ENCODE measurements around the gene XPNPEP1.

The XPNPEP1 gene

GRCh38 chr10:109831846-109832245 lies 91.5 kb downstream of the XPNPEP1 start:
- Histone ChIP-seq H3K4me1 (ENCODE audit: low read depth, poor library complexity, severe bottlenecking) (no peaks in the 10 kb centered on the region), H3K4me3 (IDR thresholded peaks at IDR 0.05; ENCODE audit: insufficient read depth, low read depth, low read length) (no peak overlapping the region), H4K20me1 (ENCODE audit: insufficient read depth) (no peaks in the 10 kb centered on the region), H3K4me2 (no peak overlapping the region), H3K9ac (no peak overlapping the region), H3K27ac (no peak overlapping the region), H3K36me3 (ENCODE audit: insufficient read depth) (no peaks in the 10 kb centered on the region), H3K79me2 (ENCODE audit: insufficient read depth, low read depth) (no peaks in the 10 kb centered on the region), H2AFZ (ENCODE audit: low read depth) (no peak overlapping the region), H3K27me3 (ENCODE audit: insufficient read depth, low read depth) (no peaks in the 10 kb centered on the region)
- TF ChIP-seq, protein P1, sequence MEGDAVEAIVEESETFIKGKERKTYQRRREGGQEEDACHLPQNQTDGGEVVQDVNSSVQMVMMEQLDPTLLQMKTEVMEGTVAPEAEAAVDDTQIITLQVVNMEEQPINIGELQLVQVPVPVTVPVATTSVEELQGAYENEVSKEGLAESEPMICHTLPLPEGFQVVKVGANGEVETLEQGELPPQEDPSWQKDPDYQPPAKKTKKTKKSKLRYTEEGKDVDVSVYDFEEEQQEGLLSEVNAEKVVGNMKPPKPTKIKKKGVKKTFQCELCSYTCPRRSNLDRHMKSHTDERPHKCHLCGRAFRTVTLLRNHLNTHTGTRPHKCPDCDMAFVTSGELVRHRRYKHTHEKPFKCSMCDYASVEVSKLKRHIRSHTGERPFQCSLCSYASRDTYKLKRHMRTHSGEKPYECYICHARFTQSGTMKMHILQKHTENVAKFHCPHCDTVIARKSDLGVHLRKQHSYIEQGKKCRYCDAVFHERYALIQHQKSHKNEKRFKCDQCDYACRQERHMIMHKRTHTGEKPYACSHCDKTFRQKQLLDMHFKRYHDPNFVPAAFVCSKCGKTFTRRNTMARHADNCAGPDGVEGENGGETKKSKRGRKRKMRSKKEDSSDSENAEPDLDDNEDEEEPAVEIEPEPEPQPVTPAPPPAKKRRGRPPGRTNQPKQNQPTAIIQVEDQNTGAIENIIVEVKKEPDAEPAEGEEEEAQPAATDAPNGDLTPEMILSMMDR (conservative IDR thresholded peaks at IDR 0.05; ENCODE audit: low read depth, low read length) = no peak

DNA sequence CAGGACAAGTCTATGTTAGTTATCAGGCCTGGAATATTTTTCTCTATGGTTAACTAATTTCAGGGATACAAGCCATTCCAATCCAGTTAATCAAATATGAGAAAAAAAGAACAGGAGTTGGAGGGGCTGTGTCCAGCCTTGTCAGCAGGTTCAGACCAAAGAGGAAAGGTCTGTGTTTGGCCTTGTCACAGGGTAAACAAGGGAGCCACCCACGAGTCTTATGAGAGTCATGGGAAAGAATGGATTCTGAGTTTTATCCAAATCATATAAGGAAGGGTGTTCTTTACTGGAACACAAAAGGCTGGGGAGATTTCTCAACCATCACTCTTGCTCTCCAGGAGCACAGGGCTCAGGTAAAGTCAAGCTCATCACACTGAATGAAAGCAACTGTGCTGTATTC lies 99.1 kb downstream of the XPNPEP1 start:
- Histone ChIP-seq H3K27ac (no peak overlapping the region), H3K9ac (no peak overlapping the region)

GRCh38 chr10:109823196-109823595 lies 100.1 kb downstream of the XPNPEP1 start:
- Histone ChIP-seq H3K4me1 (ENCODE audit: low read depth, poor library complexity, severe bottlenecking) (no peaks in the 10 kb centered on the region), H3K79me2 (ENCODE audit: insufficient read depth, low read depth) (no peaks in the 10 kb centered on the region), H3K4me3 (IDR thresholded peaks at IDR 0.05; ENCODE audit: insufficient read depth, low read depth, low read length) (no peak overlapping the region), H2AFZ (ENCODE audit: low read depth) (no peak overlapping the region), H3K27ac (no peak overlapping the region), H3K27me3 (ENCODE audit: insufficient read depth, low read depth) (no peaks in the 10 kb centered on the region), H3K4me2 (no peak overlapping the region), H3K36me3 (ENCODE audit: insufficient read depth) (no peaks in the 10 kb centered on the region), H3K9ac (no peak overlapping the region), H4K20me1 (ENCODE audit: insufficient read depth) (no peaks in the 10 kb centered on the region)
- TF ChIP-seq, protein P1 (conservative IDR thresholded peaks at IDR 0.05; ENCODE audit: low read depth, low read length) = no peak

More for the DNA sequence above, 99.1 kb downstream of the XPNPEP1 start:
- TF ChIP-seq, protein P1 (conservative IDR thresholded peaks at IDR 0.05; ENCODE audit: low read depth, low read length) = no peak
- Histone ChIP-seq H3K79me2 (ENCODE audit: insufficient read depth, low read depth) (no peaks in the 10 kb centered on the region), H3K27me3 (ENCODE audit: insufficient read depth, low read depth) (no peaks in the 10 kb centered on the region), H3K36me3 (ENCODE audit: insufficient read depth) (no peaks in the 10 kb centered on the region), H3K4me2 (no peak overlapping the region), H2AFZ (ENCODE audit: low read depth) (no peak overlapping the region), H3K4me3 (IDR thresholded peaks at IDR 0.05; ENCODE audit: insufficient read depth, low read depth, low read length) (no peak overlapping the region), H3K4me1 (ENCODE audit: low read depth, poor library complexity, severe bottlenecking) (no peaks in the 10 kb centered on the region), H4K20me1 (ENCODE audit: insufficient read depth) (no peaks in the 10 kb centered on the region)

GRCh38 chr10:109821672-109822071 lies 101.6 kb downstream of the XPNPEP1 start:
- Histone ChIP-seq H3K4me2 (no peak overlapping the region), H4K20me1 (ENCODE audit: insufficient read depth) (no peaks in the 10 kb centered on the region)

More at GRCh38 chr10:109821672-109822071, 101.6 kb downstream of the XPNPEP1 start:
- Histone ChIP-seq H3K79me2 (ENCODE audit: insufficient read depth, low read depth) (no peaks in the 10 kb centered on the region), H3K4me1 (ENCODE audit: low read depth, poor library complexity, severe bottlenecking) (no peaks in the 10 kb centered on the region), H3K9ac (no peak overlapping the region), H3K27ac (no peak overlapping the region), H2AFZ (ENCODE audit: low read depth) (no peak overlapping the region), H3K27me3 (ENCODE audit: insufficient read depth, low read depth) (no peaks in the 10 kb centered on the region), H3K36me3 (ENCODE audit: insufficient read depth) (no peaks in the 10 kb centered on the region), H3K4me3 (IDR thresholded peaks at IDR 0.05; ENCODE audit: insufficient read depth, low read depth, low read length) (no peak overlapping the region)
- TF ChIP-seq, protein P1 (conservative IDR thresholded peaks at IDR 0.05; ENCODE audit: low read depth, low read length) = no peak

Data from KMS-11 (cell line).